ENCODE measurements around the gene CFAP92.

Gene CFAP92

GRCh38 chr3:128993461-128994172, at the start of gene CFAP92:
Gene CFAP92, minus strand, starts transcription at chr3:128994076. Its CDS starts 772 bp downstream, at chr3:128993304.
- DNase-seq (ENCODE audit: low spot score): peak; percentile 91

GRCh38 chr3:129040579-129041300, 46.9 kb upstream of the CFAP92 start:
- DNase-seq (ENCODE audit: low spot score): no peak

GRCh38 chr3:129040039-129040336, 46.1 kb upstream of the CFAP92 start:
- DNase-seq (ENCODE audit: low spot score): no peak

- no peak for DNase-seq (ENCODE audit: low spot score)
These were observed 45.6 kb upstream of the CFAP92 start for GRCh38 chr3:129039271-129040038.

GRCh38 chr3:129038121-129038855, 44.4 kb upstream of the CFAP92 start:
- DNase-seq (ENCODE audit: low spot score): no peak

GRCh38 chr3:129037093-129037419, 43.2 kb upstream of the CFAP92 start:
- DNase-seq (ENCODE audit: low spot score): no peak

- no peak for DNase-seq (ENCODE audit: low spot score)
These were observed 42.6 kb upstream of the CFAP92 start for GRCh38 chr3:129036222-129037092.

GRCh38 chr3:129035360-129036221, 41.7 kb upstream of the CFAP92 start:
- no peak for DNase-seq (ENCODE audit: low spot score)

- peak; percentile 58 for DNase-seq (ENCODE audit: low spot score)
These were observed 40.8 kb upstream of the CFAP92 start for GRCh38 chr3:129034642-129035041.

- DNase-seq (ENCODE audit: low spot score): no peak
These were observed 39.9 kb upstream of the CFAP92 start for GRCh38 chr3:129033633-129034321.

GRCh38 chr3:129033151-129033550, 39.3 kb upstream of the CFAP92 start:
- no peak for DNase-seq (ENCODE audit: low spot score)

GRCh38 chr3:129032716-129033115, 38.8 kb upstream of the CFAP92 start:
- DNase-seq (ENCODE audit: low spot score): no peak

GRCh38 chr3:129031476-129032215, 37.8 kb upstream of the CFAP92 start:
- DNase-seq (ENCODE audit: low spot score): no peak

GRCh38 chr3:129030611-129031010, 36.7 kb upstream of the CFAP92 start:
- no peak for DNase-seq (ENCODE audit: low spot score)

GRCh38 chr3:129028866-129029265, 35.0 kb upstream of the CFAP92 start:
- DNase-seq (ENCODE audit: low spot score): no peak

- no peak for DNase-seq (ENCODE audit: low spot score)
These were observed 33.6 kb upstream of the CFAP92 start for GRCh38 chr3:129027544-129027880.

- DNase-seq (ENCODE audit: low spot score): peak; percentile 98
These were observed 33.1 kb upstream of the CFAP92 start for GRCh38 chr3:129026728-129027543.

- no peak for DNase-seq (ENCODE audit: low spot score)
These were observed 32.0 kb upstream of the CFAP92 start for GRCh38 chr3:129025691-129026435.
